ENCODE results near the gene TMEM181.
"Not testable (repeated sequence)": the region's sequence is repeated elsewhere in the genome, so short reads cannot be mapped to it uniquely, and the experiment has no call there.

TMEM181 gene

DNA sequence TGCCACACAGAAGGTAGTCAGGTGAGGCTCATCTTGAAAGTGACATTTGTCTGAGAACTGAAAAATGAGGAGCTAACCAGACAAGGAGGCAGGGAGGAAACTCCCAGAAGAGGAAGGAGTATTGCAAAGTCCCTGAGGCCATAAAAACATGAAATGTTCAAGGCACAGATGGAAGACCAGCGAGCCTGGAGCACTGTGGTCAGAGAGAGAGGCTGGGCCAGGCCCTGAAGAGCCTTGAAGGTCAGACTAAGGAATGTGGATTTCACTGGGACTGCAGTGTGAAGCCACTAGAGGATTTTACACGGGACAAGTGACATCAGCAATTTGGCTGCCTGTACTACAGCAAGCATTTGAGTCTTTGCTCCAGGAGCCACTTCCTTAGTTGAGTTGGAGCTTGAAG lies 21.1 kb upstream of the TMEM181 start:
- DNase-seq: no peak

DNA sequence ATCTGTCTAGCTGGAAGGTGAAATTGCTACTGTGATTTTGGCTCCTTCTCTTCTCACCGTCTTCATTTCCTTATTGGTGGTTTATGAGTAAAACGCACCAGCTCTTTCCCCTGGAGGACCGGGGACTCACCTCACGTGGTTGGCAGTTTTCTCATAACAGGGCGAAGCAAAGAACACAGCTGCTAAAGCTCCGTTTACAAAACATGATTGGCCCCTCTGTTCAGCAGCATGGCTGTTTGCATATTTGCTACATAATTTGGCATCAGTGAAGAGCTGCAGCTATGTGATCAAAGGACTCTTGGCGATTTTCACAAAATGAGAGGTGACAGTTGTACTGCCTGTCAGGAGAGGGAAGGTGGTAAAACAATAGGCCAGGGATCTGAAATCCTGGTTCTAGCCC lies 20.5 kb upstream of the TMEM181 start:
- DNase-seq: no peak

DNA sequence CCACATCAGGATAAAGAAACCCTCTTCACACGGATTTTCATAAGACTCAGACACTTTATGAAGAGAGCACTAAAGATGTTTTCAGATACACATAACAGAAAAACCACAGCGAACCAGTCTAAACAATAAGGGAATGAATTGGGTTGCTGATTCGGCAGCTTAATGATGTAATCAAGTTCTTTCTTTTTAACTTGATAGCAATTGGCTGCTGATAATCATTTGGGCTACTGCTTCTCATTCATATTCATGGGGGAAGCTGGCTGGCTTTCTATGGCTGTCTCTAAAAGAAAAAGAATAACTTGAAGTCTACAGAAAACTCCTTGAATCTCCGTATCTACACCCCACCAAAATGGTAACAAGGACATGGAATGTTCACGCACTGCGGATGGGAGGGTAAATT lies 20.0 kb upstream of the TMEM181 start:
- no peak for DNase-seq

DNA sequence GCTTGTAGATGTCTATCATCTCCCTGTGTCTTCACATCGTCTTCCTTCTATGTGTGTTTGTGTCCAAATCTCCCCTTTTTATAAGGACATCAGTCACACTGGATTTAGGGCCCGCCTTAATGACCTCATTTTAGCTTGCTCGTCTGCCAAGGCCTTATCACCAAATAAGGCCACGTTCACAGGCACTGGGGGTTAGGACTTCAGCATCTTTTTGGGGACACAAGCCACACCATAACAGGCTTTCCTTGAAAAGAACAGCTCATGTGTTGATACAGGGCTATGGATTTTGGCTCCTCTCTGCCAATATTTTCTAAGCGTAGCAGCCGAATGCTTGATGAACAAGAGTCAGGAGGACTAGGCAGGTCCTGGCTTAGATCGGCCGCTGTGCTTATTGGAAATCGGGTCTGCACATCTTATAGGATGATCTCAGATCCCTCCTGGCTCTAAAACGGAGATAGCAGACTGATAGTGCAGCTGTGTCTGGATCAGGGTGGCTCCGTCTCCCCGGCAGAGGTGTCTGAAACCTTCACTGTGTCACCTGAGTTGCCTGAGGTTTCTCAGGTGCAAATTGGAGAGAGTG lies 16.2 kb upstream of the TMEM181 start:
- DNase-seq: no peak

DNA sequence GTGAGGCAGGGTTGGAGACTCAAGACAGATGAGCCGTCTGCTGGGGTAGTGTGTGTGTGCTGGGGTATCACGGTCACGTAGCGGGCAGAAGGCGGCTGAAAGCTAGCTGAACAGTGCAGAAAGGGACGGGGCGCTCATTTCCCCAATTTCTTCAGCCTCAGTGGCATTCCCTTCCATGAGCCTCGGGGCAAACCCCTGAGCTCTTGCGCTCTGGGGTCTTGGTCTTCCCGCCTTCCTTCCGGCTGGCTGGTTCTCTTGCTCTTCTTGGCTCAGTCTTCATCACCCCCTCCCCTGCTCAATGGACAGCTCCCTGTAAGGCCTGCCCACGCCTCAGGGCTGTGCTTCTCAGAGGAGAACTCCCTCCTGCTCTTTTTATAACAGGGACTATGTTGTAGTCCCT lies 15.5 kb upstream of the TMEM181 start:
- DNase-seq: no peak

DNA sequence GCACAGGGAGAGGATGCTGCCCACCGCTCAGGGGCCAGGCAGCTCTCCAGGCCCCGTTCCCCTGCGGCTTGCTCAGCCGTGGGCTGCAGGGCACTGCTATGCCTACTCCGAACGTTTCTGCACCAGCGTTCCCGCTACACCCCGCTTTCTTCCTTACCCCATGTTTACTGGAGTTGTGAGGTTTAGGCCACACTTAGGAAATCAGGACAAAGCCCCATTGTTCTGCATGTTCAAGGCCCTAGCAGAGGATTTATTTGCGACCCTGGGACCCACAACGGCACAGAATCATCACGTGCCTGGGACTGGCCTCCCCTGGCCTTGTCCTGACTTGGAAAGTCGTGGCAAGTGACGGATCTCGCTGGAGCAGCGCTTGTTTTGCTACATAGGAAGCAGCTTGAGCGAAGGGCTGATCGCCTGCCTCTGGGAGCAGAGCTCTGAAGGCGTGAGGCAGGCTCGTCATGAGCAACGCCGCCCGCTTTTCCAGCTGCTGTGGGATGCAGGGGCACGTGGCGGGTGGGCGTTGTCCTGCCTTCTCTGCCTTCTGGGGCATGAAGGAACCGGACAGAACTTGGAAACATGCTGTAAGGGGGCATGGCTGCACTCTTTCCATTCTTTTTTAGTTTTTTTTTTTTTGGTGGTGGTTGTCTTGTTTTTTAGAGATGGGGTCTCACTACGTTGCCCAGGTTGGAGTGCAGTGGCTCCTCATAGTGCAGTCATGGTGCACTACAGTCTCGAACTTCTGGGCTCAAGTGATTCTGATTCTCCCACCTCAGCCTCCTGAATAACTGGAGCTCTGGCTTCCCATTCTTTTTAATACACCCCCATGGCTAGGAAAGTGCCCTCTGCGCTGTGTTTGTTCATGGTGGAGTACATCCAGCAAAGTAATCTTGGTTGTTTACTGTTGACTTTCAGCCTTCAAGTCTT lies 14.6 kb upstream of the TMEM181 start:
- DNase-seq: no peak

DNA sequence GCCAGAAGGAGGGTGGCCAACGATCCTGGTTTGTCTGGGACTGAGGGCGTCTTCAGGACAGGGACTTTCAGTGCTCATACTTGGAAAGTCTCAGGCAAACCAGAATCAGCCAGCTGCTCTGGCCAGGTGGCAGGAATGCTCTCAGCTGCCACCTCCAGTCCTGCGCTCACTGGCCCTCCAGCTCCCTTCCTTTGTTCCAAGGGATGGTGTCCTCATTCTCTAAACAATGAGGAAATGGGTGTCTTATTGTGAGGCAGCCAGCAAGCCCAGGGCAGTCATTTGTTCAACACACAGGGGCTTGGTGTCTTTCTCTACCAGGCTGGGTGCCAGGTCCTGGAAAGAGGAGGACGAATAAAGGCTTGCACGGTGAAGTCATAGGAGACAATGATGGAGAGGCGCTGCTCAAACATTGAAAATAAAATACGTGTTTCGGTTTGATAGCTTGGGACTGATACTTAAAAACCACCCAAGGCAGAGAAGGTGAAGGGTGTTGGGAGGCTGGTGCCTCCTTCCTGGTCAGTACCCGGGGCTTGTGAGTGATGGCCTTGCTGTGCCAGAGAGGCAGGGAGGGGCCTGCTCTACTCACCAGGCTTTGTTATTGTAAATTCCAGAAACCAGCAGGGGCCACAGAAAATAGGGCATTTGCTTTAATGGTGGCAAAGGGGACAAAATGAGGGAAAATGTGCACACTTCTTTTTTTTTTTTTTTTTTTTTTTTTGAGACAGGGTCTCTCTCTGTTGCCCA lies 11.3 kb upstream of the TMEM181 start:
- DNase-seq: no peak

DNA sequence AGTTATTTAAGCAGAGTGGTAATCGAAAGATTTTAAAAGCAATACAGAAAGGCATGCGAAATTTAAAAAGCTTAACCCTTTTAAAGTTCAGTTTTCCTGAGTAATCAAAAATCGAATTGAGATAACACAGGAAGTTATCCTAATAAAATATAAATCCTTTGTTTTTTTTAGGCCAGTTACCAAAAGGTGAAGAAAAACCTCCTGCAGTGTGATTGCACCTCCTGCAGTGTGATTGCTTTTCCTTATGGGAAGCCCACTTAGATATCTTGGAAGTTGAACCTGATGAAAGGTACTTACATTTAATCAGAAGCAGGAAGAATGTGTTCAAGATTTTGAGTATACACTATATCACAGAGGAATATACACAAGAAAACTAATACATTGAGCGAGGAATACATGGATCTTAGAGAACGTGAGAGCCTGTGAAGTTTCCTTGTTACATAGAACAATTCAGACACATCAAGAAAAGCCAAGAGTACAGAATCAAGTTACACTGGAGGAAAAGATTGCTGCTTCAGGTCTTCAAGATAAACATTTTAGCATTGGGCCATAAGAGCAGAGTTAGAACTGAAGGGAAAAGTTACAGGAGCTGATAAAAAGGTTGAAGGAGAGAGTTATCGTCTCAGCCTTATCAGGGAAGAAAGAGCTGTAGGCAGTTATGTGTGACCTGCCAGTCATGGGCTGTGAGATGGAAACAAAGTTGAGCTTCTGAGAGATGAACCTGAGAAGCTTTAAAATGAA lies 7.7 kb upstream of the TMEM181 start:
- no peak for DNase-seq

DNA sequence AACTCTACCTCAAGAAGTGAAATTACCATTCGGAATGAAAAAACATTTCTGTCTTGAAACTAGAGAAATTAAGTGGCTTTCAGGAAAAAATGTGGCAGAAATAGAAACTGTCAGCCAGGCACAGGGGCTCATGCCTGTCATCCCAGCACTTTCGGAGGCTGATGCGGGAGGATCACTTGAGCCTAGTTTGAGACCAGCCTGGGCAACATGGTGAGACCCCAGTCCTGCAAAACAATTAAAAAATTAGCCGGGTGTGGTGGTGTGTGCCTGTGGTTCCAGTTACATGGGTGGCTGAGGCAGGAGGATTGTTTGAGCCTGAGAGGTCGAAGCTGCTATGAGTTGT lies 7.1 kb upstream of the TMEM181 start:
- no peak for DNase-seq

DNA sequence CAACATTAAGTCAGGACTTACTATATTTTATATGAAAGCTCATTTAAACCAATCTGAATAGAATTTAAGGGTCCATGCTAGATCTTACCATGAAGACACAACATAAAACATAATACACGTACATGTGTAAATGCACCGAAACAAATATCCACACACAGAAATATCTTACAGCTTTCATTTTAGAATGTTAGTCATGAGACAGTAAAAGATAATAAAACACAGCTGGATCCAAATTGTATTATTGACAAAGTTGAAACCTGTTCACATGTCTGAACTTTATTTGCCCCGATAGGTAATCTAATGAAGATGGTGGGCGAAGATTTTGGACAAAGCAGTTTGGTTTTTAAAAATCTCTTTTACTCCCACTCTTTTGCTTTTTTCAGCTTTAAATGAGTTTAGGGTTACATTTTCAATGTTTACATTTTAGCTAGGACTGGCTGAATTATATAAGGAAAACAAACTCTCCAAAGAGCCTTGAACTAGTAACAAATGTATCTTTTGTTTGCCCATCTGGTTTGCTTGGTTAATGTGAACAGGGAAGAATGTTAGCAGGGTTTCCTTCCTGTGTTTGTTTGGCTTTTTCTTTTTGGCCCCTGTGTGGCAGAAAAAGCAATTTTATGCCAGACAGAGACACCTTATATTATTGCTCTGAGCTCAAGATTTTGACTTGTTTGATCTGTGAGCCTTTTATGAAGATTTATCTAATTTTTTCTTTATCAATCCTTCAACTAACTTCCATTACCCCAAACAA lies 5.1 kb upstream of the TMEM181 start:
- DNase-seq: no peak

DNA sequence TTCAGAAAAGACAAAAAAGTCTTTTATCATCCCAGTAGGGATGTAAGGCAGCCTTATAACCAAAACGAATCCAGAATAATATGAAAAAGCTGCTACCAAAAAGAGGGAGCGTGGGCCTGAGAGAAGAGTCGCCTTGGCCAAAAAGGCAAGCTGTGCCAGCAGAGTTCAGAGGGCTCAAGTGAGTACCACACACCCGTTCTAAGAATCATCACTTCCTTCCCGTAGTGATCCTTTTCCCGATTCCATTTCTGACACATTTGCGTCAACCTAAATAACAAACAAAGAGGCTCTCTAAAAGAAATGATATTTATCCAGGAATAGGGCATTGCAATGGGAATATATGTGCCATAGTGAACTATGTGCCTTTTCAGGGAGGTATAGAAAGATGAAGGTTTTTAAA lies 3.8 kb upstream of the TMEM181 start:
- DNase-seq: no peak

DNA sequence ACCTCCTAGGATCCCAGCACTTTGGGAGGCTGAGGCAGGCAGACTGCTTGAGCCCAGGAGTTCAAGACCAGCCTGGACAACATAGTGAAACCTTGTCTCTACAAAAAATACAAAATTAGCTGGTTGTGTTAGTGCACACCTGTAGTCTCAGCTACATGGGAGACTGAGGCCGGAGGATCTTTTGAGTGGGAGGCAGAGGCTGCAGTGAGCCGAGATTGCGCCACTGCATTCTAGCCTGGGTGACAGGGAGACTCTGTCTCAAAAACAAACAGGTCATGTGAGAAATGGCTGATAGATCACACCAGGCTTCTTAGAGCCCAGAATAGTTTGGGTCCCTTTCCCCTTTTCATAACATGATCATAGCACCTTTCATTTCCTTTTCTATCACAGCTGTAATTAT lies 2.8 kb upstream of the TMEM181 start:
- not testable (repeated sequence) for DNase-seq

DNA sequence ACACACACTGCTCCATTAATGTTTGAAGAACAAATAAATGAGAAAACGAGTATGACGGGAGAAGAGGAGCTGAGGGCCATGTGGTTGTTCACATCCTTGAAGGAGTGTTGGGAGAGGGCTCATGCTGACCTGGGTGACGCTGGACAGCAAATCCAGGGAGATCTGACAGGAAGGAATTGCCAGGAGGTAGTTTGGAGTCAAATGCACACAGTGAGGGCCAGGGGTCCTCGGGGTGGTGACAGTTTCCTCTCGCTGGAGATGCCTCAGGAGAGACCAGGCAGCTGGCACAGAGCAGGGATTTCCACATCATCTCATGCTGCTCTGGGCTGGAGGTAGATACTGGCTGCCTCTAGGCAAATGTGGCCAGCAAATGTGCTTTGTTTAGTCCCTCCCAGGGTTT lies 2.0 kb upstream of the TMEM181 start:
- DNase-seq: no peak

DNA sequence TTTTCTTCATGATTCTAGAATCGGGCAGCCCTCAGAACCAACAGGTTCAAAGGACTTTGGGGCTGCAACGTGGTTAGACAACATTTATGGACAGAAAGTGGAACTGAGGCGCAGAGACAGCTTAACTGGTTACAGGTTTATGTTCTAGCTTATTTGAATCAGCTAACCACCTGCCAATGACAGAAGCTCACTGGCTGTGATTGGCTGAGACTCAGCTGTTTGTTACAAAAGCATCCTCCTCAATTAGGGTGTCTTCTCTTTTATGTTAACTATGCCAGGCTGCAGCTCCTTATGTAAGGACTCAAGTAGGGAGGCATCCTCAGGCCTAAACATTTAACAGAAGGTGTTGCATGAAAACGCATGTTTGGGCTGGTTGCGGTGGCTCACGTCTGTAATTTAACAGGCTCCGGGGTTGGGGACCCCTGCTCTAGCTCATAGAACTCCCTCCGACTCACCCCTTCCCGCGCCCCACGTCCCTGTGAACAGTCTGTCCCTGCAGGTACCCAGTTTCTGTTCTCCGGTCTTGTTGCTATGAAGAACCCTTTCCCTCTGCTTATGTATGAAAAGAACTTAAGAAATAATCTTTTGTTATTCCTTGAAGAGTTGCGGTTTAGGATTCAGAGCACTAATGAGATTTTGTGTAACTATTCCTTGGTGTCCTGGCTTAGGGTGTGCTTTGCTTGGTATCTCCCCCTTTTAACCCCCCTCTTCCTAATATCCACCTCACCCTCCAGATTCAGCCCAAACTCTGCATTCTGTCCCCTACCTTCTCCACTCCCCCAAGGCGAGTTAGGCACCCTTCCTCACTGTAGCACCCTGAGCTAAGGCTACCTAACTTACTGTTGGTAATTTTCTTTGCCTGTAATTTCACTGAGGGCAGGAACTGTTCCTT lies 1.2 kb upstream of the TMEM181 start:
- DNase-seq: no peak

DNA sequence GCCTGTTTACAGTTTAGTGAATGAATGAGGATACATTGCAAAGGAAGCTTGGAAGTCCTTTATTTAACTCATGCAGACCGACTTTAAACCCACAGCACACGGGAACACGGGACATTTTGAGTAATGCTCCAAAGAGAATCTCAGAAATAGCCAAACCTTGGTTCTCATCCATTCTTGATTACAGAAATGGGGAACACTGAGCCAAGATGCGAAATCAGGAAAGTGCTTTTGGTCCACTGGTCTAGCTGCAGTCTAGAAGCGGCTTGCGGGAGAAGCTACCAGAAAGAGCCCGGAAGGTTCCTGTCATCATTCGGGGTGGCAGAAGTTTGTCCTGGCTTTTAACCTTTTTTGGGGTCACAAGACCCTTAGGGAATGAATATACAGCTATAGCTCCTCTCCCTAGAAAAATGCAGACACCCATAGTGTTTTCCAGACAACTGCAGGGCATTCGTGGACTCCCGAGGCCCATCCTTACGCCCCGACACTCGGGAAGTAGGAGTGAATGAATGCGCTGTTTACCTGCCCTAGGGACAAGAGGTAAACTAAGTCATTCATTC lies 475 bp upstream of the TMEM181 start:
- DNase-seq: no peak

DNA sequence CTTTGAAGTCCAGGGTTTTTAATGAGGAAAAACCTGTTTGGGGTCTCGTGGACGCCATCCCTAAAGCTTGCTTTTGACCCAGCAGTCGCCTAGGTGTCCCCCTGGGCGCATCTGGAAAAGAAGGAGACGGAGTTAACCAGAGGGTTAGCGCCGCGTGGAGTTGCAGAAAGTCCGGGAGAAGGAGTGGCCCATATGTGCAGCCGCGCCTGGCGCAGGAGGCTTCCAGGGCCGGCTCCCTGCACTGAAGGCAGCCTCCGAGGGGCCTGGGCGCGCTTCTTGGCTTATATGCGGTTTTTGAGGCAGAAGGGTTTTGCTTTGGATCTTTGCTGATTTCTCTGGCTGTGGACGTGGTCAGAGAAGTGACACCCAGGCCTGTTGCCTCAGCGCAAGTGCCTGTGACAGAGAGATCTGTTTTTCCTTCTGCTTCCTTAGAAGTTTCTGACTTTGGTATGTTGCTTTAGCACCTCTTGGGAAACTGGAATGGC lies 987 bp downstream of the TMEM181 start:
- DNase-seq: no peak

DNA sequence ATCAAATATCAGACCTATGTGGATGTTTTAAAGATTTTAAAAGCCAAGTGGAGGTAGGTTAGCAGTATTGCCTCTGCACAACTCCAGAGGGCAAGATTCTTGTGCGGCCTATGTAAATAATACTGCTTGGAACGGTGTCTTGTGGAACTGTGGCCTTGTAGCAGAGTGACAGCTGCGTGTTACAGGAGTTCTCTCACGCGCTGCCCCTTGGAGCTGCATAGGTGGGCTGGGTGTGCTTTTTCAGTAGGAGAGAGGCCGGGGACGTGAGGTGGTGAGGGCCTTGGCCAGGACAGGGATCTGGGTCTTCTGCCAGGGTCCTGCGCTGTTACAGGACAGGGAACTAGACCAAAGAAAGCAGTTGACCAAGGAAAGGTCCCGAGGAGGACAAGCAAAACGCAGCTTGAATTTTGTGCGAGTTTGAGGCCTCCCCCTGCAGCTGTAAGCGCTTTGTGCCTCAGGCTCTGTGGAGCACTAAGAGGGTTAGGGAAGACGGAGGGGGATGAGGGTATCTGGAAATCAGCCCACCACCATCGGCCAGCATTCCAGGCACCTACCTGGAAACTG lies 1.5 kb downstream of the TMEM181 start:
- DNase-seq: no peak

DNA sequence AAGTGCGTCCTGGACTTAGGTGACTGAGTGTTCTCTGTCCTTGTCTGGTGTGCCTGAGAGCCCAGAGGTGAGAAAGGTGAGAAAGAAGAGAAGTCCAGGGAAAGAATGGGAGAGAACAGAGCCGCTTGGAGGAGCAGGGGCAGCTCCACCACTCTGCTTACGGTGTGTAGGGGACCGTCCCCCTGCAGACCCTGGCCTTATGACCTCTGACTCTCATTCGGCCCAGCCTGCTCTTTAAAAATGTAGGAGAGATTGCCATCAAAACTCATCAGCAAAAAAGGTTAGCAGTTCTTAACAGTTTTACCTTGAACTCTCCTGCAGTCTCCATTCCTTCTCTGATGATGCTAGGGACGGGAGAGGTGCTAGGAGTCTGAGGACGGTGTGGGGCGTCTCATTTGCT lies 2.0 kb downstream of the TMEM181 start:
- no peak for DNase-seq

DNA sequence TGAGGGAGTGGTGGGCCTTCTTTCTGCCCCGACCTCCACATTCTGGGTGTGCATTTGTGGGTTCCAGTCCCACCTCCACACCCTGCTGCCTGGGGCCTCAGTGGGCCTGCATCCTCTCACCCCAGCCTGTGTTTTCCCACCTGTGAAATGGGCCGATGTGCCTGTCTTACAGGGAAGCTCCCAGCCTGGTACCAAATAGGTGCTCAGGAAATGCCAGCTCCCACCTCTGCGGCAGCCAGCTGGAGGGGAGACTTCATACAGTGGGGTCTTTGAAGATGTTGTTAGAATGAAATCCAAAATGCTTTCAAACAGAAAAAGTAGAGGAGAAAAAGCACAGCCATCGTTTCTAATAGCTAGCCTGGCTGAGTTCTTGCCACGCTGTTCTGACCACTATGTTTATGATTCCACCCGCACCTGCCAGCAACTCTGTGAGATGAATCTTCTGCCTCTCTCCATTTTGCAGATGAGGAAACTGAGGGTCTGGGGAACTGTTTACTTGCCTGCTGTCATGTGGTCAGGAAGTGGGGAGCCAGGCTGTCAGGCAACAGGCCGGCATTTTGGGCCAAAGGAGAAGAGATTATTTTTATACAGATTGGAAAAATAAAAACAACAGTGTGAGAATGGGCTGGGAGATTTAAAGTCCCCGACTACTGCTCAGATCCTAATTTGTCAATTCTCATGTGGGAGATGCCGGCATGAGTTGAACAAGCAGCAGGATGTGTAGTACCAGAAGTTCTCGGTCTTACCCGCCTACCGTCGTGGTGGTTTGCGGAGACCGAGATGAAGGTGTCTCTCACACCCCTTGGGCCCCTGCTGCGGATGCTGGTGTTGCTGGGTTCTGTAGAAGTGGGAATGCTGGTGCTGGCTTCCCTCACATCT lies 4.6 kb downstream of the TMEM181 start:
- no peak for DNase-seq

DNA sequence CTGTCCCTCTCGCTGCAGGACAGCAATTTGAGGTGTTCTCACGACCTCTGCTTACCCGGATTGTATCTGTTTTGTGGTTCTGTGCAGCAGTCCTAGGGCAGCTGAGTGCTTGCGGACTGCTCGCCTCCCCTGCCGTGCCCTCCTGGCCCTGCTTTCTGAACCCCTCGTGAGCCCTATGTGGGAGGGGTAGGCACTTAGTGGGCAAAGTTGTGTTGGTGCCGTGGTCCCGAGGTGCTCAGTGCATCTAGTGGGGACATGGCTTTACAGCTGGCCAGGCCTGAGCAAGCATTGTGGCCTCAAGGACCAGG lies 5.2 kb downstream of the TMEM181 start:
- DNase-seq: no peak

All from activated CD4-positive, alpha-beta T cell treated with anti-CD3 and anti-CD28 coated beads, Interleukin-2, amount 50 U/mL, for 4 hours (primary cell).